Astrocyte of the hippocampus (primary cell): ENCODE data around the gene ANAPC1.
"Not testable (repeated sequence)": the region's sequence is repeated elsewhere in the genome, so short reads cannot be mapped to it uniquely, and the experiment has no call there.

Experiments
- DNase-seq: peaks from one replicate; pipeline ENCODE4 v3.0.0; 2011; ENCODE audit warnings: low read depth, low spot score

Gene ANAPC1

DNA sequence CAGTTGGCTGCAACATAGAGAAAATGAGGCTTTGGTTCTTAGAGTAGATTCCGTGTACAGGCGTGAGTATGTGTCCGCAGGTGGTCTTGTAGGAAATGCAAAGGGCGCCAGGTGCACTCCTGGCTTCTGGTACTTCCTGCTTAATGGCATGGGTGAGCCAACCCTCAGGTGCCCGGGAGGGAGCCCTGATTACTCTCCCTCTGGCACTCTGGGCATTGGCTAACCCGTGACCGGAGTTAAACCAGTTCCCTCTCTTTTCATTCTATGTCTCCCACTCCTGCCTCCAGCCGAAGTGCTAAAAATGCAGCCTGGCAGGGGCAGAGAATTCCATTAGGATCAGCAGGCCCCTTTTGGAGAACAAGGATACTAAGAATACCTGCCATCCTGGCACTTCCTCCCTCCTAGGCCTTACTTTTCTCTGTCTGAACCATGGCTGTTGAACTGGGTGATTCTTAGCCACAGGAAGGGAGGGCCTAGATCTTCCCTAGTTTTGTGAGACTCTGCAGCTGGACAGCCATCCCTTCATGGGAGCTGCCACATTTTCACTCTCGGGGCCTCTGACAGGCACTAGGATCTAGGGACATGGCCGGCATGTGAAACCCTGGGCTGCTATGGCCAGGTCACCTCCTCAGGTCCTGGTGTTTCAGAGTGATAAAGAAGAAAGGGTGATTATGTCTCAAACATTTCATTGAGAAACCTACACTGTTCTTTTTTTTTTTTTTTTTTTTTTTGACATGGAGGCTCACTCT lies 20.9 kb upstream of the ANAPC1 start:
- DNase-seq = no peak

DNA sequence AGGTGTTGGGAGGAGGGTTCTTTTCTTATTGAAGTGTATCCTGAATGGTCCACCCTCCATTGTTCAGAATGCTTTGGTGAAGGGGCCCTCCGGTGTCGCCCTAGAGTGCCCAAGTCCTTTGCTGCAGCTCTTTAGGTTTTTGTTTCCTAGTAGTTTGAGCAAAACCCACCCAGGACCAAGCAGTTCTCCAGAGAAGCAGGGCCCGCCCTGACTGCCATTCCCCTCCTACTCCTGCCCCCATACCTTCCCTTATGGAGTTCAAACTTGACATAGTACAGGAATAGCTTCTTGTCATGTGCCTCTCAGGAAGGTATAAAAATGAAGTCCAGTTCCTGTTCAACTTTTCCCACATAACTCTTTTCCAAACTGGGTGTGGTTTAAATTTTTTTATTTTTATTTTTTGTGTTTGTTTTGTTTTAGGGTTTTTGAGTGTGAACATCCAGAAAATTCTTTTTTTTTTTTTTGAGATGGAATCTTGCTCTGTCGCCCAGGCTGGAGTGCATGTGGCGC lies 20.0 kb upstream of the ANAPC1 start:
- no peak for DNase-seq

DNA sequence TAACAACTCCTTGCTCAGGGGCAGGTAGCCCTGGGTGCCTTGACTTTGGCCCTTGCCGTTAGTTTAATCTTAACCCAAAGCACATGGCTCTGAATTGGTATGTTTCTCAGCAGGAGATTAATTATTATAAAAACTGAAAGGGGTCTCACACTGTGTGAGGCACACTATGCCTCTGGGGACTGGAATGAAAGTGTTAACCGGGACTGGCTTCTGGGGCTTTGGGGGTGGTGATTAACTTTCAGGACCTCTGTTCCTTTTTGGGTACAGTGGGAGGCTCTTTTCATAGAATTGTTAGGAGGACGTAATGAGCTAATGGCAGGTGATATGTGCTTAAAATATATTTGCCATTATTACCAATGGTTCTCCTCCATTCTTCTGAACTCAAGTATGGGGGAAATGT lies 19.5 kb upstream of the ANAPC1 start:
- DNase-seq = no peak

DNA sequence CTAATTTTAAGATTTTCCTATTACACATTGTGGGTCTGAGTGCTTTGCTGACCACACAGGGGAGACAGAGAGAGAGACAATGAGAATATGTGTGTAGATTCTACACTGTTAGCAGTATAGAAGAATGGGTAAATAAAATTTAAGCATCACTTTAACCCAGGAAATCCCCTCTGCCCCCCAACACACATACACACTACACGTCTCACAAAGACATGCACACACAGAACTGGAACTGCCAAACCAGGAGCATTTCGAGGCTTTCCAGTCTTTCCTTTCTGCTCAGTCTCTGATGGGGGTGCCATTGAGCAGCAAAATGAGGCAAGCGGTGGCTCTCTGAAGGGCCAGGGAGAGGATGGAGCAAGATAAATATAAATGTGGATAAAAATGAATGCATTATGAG lies 16.9 kb upstream of the ANAPC1 start:
- DNase-seq = peak; percentile 45

DNA sequence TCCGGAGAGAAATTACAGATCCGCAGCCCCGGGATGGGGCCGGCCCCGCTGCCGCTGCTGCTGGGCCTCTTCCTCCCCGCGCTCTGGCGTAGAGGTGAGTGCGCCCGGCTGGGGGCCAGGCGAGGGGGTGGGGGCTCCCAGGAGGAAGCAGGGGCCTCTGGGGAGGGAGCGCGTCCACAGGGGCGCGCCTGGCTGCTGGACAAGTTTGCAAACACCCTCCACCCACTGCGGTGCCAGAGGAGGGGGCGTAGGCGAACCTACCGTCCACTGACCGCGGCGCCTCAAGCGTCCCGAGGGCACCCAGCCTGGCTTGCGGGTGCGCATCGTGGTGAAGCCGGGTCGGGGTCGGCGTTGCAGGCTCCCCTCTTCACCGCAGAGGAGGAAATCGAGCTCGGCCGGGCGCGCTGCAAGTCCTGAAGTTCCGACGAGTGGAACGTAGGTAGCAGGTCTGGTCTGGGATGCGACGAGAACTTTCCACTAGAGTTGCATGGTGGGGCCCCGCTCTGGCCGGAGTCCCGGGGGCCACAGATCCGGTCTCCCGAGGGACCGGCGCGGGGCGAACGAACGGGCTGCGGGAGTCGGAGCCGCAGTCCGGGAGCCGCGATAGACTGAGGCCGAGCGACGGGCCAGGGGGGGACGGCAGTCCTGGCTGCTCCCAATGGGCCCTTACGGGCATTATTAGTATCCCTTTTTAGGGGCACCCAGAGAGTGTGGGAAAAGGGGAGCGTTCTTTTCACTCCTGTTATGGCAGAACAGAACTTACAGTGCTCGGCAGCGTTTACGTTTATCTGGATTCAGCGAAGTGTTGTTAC lies 14.9 kb upstream of the ANAPC1 start:
- peak; percentile 42 for DNase-seq

DNA sequence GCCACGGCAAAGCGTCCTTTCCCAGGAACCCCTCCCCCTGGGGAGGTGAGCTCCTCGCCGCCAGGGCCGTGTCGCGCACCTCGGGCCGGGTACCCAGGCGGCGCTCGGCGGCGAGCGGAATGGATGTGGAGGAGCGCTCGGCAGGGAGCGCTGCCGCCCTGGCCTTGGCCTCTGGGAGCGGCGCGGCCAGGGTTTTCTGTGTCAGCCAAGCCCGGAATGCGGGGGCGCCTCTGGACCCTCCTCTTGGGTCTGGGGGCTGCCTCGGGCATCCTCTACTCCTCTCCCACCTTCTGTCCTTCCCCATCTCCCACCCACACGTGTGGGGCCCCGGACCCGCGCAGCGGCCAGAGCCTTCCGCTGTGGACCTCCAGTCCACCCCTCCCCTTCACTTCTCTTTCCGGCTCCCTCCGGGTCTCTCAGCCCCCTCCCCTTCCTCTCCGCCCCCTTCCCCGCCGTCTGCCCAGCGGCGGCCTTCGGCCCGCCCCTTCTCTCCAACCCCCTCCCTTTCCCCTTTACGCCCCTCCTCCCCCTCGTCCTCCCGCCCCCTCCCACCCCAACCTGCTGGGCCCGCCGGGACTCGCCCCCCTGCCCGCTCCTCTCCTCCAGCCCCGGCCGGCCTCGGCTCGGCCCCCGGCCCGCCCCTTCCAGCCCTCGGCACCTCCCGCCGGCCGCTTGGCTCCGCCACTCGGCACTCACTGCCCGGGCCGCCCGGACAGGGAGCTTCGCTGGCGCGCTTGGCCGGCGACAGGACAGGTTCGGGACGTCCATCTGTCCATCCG lies 14.1 kb upstream of the ANAPC1 start, which contains the start of gene MERTK:
MERTK (plus strand) TSS at position 684 of the 779 bp plus-strand sequence. CDS start 129 bp downstream, outside the sequence.
- peak; percentile 90 for DNase-seq

DNA sequence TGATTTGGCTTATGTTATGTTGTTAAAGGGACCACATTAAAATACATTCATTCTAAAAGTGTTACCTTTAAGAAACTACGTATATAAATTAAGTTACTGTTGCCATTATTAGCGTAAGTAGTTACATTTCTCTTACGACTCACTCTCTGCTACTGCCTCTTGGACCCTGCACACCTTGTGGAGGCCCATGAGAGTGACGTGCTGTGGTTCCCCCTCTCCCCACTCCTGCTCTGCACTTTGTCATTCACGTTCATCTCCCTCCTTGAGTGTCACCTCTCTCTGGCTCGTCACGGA lies 13.6 kb upstream of the ANAPC1 start:
- no peak for DNase-seq

DNA sequence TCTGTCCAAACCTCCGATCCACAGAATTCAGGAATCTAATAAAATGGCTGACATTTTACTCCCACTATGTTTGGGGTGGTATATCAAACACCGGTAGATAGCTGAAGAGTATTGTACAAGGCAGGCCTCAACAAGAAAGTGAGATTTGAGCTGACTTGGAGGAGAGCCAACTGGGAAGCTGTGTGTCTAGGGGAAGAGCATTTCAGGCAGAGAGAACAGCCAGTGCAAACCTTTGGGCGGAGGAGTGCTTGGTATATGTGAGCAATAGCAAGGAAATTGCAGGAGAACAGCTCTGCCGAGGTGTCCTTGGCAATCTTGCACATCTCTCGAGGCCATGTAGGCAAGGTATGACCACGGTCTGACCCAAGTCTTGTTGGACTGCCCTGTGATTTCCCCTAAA lies 12.6 kb upstream of the ANAPC1 start:
- DNase-seq = no peak

DNA sequence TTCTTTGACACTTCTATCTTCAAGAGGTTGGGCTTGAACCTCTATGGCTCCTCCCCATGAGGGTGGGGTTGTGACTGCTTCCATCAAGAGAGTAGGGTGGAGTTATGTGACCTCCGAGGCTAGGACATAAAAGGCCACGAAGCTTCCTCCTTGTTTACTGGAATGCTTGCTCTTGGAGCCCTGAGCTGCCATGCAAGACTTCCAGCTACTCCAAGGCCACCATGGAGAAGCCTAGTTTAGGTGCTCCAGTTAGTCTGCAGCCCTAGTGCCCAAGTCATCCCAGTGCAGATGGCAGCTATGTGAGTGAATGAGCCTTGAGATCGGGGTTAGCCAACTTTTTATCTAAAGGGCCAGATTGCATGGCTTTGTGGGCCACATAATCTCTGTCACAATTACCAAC lies 12.0 kb upstream of the ANAPC1 start:
- DNase-seq = no peak

DNA sequence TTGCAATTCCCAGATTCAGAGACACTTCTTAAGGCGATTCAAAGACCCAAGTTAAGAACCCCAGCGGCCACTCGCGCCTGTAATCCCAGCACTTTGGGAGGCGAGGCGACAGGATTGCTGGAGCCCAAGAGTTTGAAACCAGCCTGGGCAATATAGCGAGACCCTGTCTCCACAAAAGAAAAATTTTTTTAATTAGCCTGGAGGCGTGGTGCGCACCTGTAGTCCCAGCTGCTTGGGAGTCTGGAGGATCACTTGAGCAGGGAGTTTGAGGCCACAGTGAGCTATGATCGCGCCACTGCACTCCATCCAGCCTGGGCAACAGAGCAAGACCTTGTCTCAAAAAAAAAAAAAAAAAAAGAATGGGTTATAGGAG lies 585 bp upstream of the ANAPC1 start:
- no peak for DNase-seq

DNA sequence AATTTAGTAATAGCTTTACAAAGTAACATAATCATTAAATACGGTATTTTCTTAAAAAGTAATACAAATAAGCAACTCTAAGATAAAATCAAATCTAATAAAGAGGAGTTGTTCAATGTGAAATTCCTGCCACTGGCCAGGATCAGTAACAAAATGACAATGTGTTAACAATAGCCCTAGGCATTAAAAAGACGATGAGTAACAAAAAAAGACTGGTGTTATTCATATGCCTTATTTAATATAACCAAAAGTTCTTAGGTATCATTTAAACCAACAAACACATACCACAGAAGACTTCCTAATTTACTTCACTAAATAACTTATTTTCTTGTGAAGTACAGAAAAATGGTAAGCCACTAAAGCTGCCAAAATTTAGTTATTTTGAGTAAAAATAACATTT lies 11.2 kb downstream of the ANAPC1 start:
- not testable (repeated sequence) for DNase-seq

DNA sequence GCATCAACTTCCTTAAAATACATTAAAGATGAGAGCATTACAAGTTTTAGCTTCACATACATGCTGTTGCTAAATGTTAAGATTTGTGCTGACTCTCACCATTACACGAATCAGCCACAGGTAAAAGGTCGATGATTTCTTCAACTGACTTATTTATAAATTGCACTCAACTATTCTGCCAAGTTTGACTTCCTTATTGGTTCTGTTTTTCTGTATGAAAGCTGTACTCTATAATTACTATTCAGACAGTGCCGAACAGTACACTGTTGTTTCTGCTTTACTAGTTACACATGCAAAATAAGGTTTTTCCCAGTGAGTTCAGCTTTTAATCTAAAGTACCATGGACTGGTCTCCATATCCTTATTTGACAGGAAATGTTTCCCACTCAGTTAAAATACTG lies 18.9 kb downstream of the ANAPC1 start:
- DNase-seq = not testable (repeated sequence)

DNA sequence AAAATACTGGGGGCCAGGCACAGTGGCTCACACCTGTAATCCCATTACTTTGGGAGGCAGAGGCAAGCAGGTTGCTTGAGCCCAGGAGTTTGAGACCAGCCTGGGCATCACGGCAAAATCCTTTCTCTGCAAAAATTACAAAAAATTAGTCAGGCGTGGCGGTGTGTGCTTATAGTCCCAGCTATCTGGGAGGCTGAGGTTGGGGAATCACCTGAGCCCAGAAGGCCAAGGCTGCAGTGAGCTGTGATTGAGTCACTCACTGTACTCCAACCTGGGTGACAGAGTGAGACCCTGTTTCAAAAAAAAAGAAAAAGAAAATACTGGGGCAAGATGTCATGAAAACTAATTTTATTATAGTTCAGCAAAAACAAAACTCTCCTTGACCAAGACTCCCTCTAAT lies 24.0 kb downstream of the ANAPC1 start:
- DNase-seq = not testable (repeated sequence)

DNA sequence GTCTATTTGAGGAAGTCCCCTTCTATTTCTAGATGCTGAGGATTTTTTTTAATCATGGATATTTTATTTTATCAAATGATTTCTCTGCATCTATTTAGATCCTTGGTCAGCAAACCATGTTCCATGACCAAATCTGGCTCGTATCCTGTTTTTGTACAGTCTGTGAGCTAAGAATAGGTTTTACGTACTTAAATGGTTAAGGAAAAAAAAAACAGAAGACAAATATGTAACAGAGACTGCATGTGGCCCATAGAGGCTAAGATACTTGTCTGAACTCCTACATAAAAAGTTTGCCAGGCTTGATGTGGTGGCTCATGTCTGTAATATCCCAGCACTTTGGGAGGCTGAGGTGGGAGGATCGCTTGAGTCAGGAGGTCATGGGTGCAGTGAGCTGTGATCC lies 31.4 kb downstream of the ANAPC1 start:
- not testable (repeated sequence) for DNase-seq

DNA sequence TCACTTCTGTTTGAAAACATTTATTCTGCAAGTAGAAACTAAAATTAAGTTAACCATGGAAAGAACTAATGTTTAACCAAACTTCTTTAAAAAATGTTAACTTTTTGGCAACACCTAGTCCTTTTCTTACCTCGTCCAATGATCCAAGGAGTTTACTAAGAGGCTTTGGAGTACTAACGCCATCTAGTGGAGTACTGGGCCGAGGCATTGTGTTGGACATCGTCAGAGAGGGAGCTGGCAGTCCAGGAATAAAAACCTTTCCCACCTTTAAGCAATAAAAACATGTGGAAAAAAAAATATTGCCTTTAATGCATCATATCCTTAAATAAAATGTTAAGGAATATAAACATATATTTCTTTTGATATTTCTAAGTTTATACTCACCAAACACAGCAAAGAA lies 33.3 kb downstream of the ANAPC1 start:
- DNase-seq = peak; percentile 28

DNA sequence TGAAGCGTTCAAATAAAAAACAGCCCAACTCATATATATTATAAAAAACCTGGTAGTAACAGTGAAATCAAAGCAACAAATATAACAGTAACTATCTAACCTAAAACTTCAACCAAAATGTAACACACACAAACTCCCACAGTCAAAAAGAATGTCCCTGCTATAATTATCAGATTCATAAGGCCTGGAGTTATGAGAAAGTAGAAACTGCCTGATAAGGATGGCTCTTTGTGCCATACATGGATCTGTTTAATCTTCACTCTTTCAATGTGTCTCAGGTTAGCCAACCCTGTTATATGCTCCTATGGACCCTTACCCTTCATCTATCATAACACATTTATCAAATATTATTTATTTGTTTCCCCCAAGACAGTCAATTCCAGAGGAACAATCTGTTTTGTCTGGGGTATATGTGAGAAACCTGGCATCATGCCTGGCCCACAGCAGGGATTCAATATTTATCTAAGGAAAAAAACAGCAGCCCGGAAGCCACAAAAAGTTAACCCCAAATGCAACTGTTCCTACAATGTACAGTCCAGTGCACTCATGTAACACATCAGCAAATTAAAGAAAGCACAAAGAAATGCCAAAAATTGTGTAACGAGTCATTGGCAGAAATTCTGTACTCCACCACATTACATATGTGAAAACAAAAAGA lies 44.2 kb downstream of the ANAPC1 start:
- DNase-seq = peak; percentile 50

DNA sequence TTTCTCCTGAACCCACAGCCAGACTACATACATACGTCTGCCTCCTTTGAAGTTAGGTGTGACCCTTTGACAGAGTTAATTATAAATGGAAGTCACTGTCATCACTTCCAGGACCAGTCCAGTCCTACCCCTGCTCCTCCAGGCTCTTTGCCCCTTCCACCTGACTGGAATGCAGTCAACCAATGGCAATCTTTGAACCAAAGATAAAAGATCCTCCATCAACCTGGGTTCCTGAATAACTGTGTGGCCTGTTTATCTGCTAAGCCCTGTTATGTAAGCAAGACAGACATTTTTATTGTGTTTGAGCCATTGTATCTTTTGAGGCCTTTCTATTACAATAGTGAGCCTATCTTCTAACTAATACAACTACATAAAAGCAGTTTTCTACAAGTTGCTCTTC lies 45.0 kb downstream of the ANAPC1 start:
- not testable (repeated sequence) for DNase-seq

DNA sequence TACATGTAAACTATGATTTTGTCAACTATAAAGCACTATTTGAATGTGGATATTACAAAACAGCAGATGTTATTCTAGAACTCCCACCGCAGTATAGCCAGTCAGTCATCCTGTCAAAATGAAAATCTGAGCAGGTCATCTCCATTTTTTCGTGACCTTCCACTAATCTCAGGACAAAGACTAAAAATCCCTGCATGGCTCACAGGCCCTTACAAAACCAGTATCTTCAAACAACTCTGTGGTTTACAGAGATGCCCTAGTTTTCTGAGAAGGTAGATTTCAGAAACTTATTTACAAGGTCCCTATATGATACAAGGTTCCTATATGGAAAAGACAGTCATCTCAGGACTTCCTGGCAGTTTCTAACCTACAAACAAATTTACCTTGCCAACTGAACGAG lies 49.8 kb downstream of the ANAPC1 start:
- not testable (repeated sequence) for DNase-seq

DNA sequence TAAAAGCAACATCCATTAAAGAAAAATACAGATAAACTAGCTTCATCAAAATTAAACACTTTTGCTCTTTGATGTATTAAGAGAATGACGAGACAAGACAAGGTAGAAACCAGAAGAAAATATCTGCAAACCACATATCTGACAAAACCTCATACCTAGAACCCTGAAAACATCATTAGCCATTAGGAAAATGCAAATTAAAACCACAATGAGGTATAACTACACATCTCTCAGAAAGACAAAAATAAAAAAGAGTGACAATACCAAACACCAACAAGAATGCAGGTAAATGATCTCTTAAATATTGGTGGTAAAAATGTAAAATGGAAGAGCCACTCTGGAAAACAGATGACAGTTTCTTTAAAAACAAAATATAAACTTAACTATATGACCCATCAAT lies 53.5 kb downstream of the ANAPC1 start:
- not testable (repeated sequence) for DNase-seq

DNA sequence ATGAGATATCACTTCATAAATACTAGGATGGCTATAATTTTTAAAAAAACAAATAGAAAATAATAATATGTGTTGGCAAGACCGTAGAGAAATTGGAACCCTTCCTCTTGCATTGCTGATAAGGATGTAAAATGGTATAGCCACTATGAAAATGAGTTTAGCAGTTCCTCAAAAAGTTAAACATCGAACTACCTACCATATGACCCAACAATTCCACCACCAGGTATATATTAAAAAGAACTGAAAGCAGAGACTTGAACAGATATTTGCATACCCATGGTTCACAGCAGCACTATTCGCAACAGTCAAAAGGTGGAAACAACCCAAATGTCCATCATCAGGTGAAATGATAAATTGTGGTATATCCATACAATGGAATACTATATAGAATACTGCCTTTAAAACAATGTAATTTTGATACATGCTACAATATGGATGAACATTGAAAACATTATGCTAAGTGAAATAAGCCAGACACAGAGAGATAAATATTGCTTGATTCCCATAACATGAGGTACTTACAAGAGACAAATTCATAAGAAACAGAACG lies 55.7 kb downstream of the ANAPC1 start:
- not testable (repeated sequence) for DNase-seq

DNA sequence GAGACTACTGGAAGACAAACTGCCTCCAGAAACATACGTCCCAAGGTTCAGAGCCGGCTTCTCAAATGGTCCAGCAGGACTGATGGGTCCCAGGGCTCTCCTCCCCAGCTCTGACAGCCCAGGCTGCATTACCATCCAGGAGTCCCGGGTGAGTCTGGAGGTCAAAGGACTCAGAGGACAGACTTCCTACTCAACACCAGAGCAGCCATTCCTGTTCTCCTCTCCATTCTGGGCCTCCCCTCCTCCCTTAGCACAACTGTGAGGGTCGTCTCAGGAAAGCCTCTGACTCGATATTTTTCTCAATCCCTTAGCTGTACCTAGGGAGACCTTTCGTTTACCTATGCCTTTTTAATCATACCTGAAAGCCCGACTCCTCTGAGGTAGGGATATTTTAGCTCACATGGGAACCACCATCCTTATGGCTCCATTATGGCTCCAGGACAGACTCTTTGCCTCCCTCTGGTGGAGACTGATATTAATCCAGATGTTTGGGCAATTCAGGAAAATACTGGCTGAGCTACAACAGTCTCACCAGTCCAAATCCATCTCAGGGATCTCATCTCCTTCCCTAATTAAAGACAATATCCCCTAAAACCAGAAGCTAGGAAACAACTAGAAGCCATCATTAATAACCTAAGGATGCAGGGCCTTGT lies 70.9 kb downstream of the ANAPC1 start:
- DNase-seq = not testable (repeated sequence)
